Calu3 (cell line): Measurements from ENCODE around the gene MTPN. TPM values are rescaled to one million over a fixed set of nuclear protein-coding genes. Genes with fewer than 3 reads are reported as not detected.

ENCODE experiments used
- BruUV-seq: library from RNA; stranded (reverse); fragments of 400-500 nt; replicated peaks from 2 replicates; lab custom pipeline; 2021; lab: Mats Ljungman, UMichigan
- CTCF ChIA-PET: fragments of 300-600 bp; sonication (Branson Sonifier 250); formaldehyde crosslinking; loops from one replicate; lab custom pipeline; 2022; ENCODE audit warnings: antibody characterized with exemption; lab: Charles Lee
- DNase-seq: peaks from one replicate; pipeline ENCODE4 v3.0.0; 2022
- H3K27ac Mint-ChIP-seq: one replicate; pipeline ENCODE4 v1.8.0; 2022; ENCODE audit warnings: mixed read lengths; ENCODE audit not compliant: unreplicated experiment
- H3K27me3 Mint-ChIP-seq: one replicate; pipeline ENCODE4 v1.8.0; 2022; ENCODE audit warnings: mixed read lengths; ENCODE audit not compliant: unreplicated experiment
- H3K36me3 Mint-ChIP-seq: one replicate; pipeline ENCODE4 v1.8.0; 2022; ENCODE audit warnings: mild to moderate bottlenecking, moderate library complexity, mixed read lengths; ENCODE audit not compliant: insufficient read depth, unreplicated experiment
- H3K4me1 Mint-ChIP-seq: one replicate; pipeline ENCODE4 v1.8.0; 2022; ENCODE audit warnings: mild to moderate bottlenecking, low read depth, mixed read lengths; ENCODE audit not compliant: unreplicated experiment
- H3K4me3 Mint-ChIP-seq: one replicate; pipeline ENCODE4 v1.8.0; 2022; ENCODE audit warnings: mild to moderate bottlenecking, low read depth, moderate library complexity, mixed read lengths; ENCODE audit not compliant: unreplicated experiment
- H3K9me3 Mint-ChIP-seq: one replicate; pipeline ENCODE4 v1.8.0; 2022; ENCODE audit warnings: low read depth, mixed read lengths; ENCODE audit not compliant: unreplicated experiment
- intact Hi-C: fragments of 100-400 bp; cut with micrococcal nuclease; formaldehyde crosslinking; loops from one replicate; pipeline ENCODE4 v1.10.0; 2022; ENCODE audit not compliant: unreplicated experiment
- total RNA-seq: library from RNA; stranded (reverse); gene quantifications from 2 replicates; pipeline ENCODE4 v1.2.3, GENCODE V29; 2022
- TF ChIP-seq, protein P1 (sequence below): fragments of 200-600 bp; IDR thresholded peaks from one replicate; pipeline ENCODE4 v1.8.0; 2022; ENCODE audit warnings: antibody characterized with exemption; ENCODE audit not compliant: unreplicated experiment

The MTPN gene
- total RNA-seq, 1 experiment from 2014 or later = 122 TPM

DNA sequence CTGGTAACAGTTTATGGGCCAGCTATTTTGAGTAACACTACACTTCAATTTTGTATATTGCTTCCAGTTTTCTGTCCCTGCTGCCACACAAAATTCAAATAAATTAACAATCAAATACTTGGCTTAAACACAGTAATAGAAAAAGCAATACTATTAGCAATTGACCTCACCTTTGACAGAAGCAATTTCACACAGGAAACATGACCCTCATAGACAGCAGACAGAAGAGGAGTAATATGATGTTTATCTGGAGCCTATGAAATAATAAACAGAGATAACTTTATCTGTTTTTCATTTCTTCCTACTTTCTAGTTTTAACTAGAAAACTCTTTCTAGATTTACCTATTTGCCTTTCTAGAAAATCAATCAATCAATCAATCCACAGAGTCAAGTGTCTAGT lies 26.7 kb downstream of the MTPN start:
- no peaks in the 10 kb centered on the region for H3K36me3 Mint-ChIP-seq
- BruUV-seq = no TSS peak

DNA sequence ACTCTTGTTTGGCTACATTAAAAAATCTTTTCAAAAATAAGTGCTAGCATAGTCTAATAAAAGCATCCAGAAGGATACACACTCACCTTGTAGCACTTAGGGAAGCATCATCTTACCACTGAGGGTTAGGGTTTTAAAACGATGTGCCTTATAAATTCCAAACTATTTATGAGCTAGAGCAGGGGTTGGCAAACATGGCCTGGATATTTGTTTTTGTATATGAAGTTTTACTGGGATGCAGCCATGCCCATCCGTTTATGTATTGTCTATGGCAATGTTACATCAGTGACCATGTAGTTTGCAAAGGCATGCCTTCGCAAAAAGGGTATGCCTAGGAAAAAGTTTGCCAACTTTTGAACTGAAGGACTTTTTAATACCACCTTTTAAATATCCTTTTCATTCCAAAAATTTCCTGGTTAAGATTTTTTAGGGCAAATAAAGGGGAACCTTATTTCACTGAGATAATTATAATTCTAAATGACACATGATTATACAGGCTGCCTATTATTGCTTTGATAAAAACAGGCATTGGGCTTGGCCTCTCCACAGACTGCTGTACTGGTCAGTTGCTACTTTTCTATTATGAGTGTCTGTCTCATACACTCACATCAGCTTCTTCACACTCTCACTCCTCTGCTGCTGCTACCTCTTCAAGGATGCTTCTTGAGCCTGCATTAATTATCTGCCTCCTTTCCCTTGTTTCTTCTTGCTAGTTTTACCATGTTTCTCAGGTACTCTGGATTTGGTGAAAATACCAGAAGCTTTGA lies 30.7 kb downstream of the MTPN start:
- Mint-ChIP-seq H3K36me3 (no peaks in the 10 kb centered on the region), H3K27me3 (no peaks in the 10 kb centered on the region), H3K27ac (no peak overlapping the region), H3K4me3 (no peak overlapping the region), H3K9me3 (no peaks in the 10 kb centered on the region), H3K4me1 (no peaks in the 10 kb centered on the region)
- TF ChIP-seq, protein P1, sequence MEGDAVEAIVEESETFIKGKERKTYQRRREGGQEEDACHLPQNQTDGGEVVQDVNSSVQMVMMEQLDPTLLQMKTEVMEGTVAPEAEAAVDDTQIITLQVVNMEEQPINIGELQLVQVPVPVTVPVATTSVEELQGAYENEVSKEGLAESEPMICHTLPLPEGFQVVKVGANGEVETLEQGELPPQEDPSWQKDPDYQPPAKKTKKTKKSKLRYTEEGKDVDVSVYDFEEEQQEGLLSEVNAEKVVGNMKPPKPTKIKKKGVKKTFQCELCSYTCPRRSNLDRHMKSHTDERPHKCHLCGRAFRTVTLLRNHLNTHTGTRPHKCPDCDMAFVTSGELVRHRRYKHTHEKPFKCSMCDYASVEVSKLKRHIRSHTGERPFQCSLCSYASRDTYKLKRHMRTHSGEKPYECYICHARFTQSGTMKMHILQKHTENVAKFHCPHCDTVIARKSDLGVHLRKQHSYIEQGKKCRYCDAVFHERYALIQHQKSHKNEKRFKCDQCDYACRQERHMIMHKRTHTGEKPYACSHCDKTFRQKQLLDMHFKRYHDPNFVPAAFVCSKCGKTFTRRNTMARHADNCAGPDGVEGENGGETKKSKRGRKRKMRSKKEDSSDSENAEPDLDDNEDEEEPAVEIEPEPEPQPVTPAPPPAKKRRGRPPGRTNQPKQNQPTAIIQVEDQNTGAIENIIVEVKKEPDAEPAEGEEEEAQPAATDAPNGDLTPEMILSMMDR = no peak
- CTCF ChIA-PET = no interaction called here
- no peak for DNase-seq
- BruUV-seq = no TSS peak
- intact Hi-C loops = no loop called here

More for the DNA sequence above, 26.7 kb downstream of the MTPN start:
- no peaks in the 10 kb centered on the region for H3K9me3 Mint-ChIP-seq
- TF ChIP-seq, protein P1 = no peak
- CTCF ChIA-PET = no interaction called here
- no peak overlapping the region for H3K27ac Mint-ChIP-seq
- H3K4me3 Mint-ChIP-seq = no peak overlapping the region
- no peaks in the 10 kb centered on the region for H3K4me1 Mint-ChIP-seq
- no peak for DNase-seq
- no peaks in the 10 kb centered on the region for H3K27me3 Mint-ChIP-seq
- intact Hi-C loops = no loop called here

GRCh38 chr7:135944753-135945152 lies 32.4 kb downstream of the MTPN start:
- no peak overlapping the region for H3K27ac Mint-ChIP-seq
- H3K9me3 Mint-ChIP-seq = no peaks in the 10 kb centered on the region
- no TSS peak for BruUV-seq
- no peak for DNase-seq
- no peaks in the 10 kb centered on the region for H3K36me3 Mint-ChIP-seq
- TF ChIP-seq, protein P1 = no peak
- no peak overlapping the region for H3K4me3 Mint-ChIP-seq
- CTCF ChIA-PET = no interaction called here
- no peaks in the 10 kb centered on the region for H3K4me1 Mint-ChIP-seq
- no peaks in the 10 kb centered on the region for H3K27me3 Mint-ChIP-seq
- intact Hi-C loops = no loop called here

DNA sequence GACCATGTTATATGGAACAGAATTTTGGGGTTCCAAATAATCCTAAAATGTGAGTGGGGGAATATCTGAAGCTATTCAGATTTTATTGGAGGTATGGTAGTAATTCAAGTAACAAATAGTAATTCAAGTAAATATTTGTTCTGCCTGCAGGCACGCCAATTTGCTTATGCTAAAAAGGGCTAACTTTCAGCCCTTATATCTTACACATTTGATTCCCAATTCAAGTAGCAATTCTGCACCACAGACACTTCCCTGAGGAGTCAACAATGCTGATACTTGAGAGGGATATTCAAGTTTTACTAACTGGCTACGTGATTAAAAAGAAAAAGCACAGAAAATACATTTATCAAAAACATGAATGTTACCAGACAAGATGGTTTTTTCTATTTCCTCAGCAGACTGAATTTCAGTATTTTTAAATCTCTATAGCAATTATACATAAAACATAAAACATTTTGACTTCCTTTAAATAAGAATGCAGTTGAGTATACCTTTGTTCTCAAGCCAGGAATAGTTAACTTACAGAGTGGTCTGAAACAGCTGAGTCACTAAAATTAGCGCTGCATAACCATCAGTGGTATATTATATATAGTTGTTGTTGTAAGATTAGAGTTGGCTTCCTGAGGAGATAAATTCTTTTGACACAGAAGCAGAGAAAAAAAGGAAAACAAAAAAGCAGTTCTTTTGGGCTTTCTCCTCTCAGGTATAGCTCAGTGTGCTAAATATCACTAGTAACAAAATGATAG lies 33.9 kb downstream of the MTPN start:
- no peak for DNase-seq
- CTCF ChIA-PET = no interaction called here
- no peak overlapping the region for H3K4me3 Mint-ChIP-seq
- no peaks in the 10 kb centered on the region for H3K36me3 Mint-ChIP-seq
- TF ChIP-seq, protein P1 = no peak
- H3K27ac Mint-ChIP-seq = no peak overlapping the region
- no TSS peak for BruUV-seq
- no peaks in the 10 kb centered on the region for H3K9me3 Mint-ChIP-seq
- H3K4me1 Mint-ChIP-seq = peaks cover 8% of the 10 kb centered on the region
- intact Hi-C loops = no loop called here
- no peaks in the 10 kb centered on the region for H3K27me3 Mint-ChIP-seq
